GM12878 (cell line): Measurements from ENCODE around the gene UQCC2. TPM values are rescaled to one million over a fixed set of nuclear protein-coding genes. Genes with fewer than 3 reads are reported as not detected.

Experiments
- ATAC-seq: fragments of 200-7000 bp; cut with Tn5 transposase; 3 replicates; pipeline ENCODE4 v1.9.1; 2020; ENCODE audit warnings: mild to moderate bottlenecking, moderate library complexity
- BruUV-seq: library from RNA; stranded (reverse); fragments of 400-500 nt; replicated peaks from 2 replicates; lab custom pipeline; 2021; lab: Mats Ljungman, UMichigan
- CTCF ChIA-PET: fragments of 300-600 bp; sonication (Branson Sonifier 250); formaldehyde crosslinking; extraction: SDS; loops from one replicate; lab custom pipeline; 2021; ENCODE audit warnings: inconsistent platforms; lab: Yijun Ruan, JAX
- POLR2A ChIA-PET: fragments of 350-600 bp; formaldehyde crosslinking; extraction: SDS; loops from one replicate; lab custom pipeline; 2021; ENCODE audit warnings: inconsistent platforms; lab: Charles Lee
- RAD21 ChIA-PET: fragments of 300-600 bp; sonication (Branson Sonifier 250); formaldehyde crosslinking; loops from one replicate; lab custom pipeline; 2023; ENCODE audit warnings: antibody characterized with exemption; ENCODE audit not compliant: unreplicated experiment; lab: Charles Lee
- SMC1A ChIA-PET: fragments of 300-600 bp; sonication (Branson Sonifier 250); formaldehyde crosslinking; loops from one replicate; lab custom pipeline; 2023; ENCODE audit not compliant: unreplicated experiment, uncharacterized antibody; lab: Charles Lee
- DNase-seq: peaks from one replicate; pipeline ENCODE4 v3.0.0-alpha.2; 2011; ENCODE audit warnings: low read depth, low spot score
- FAIRE-seq: peaks from 3 replicates; lab custom pipeline; 2011; peaks lifted over from hg19 to GRCh38; lab: Jason Lieb, UNC
- H2AFZ ChIP-seq: 2 replicates; pipeline ENCODE4 v1.6.0; 2011; ENCODE audit warnings: low read depth, low read length, control low read depth; ENCODE audit not compliant: control insufficient read depth
- H3K27ac ChIP-seq: 2 replicates; pipeline ENCODE4 v1.5.1; 2011; ENCODE audit warnings: control low read depth; ENCODE audit not compliant: control insufficient read depth, insufficient read depth
- H3K27me3 ChIP-seq, 2 experiments: replicated peaks in 1 of 2; 2 replicates each; pipeline versions ENCODE4 v1.6.0 to v1.6.1; 2011; ENCODE audit warnings: low read length in 1 of 2; ENCODE audit not compliant: control insufficient read depth in 2 of 2, insufficient read depth in 2 of 2
- H3K36me3 ChIP-seq, 2 experiments: 2 replicates each; pipeline ENCODE4 v1.5.1; 2011; ENCODE audit warnings: low read length in 1 of 2; ENCODE audit not compliant: control insufficient read depth in 2 of 2, insufficient read depth in 2 of 2
- H3K4me1 ChIP-seq: 2 replicates; pipeline ENCODE4 v1.6.1; 2011; ENCODE audit warnings: mild to moderate bottlenecking, low read length, moderate library complexity, mixed read lengths; ENCODE audit not compliant: control insufficient read depth, insufficient read depth
- H3K4me2 ChIP-seq: 2 replicates; pipeline ENCODE4 v1.6.0; 2011; ENCODE audit warnings: control low read depth; ENCODE audit not compliant: control insufficient read depth, insufficient read depth
- H3K4me3 ChIP-seq: fragments of 200-600 bp; sonication (generic); 2 replicates; pipeline ENCODE4 v1.5.1; 2016
- H3K79me2 ChIP-seq: 2 replicates; pipeline ENCODE4 v1.6.0; 2011; ENCODE audit warnings: low read length; ENCODE audit not compliant: control insufficient read depth, insufficient read depth
- H3K9ac ChIP-seq: 2 replicates; pipeline ENCODE4 v1.8.0; 2011; ENCODE audit warnings: low read length, control low read depth, mixed read lengths; ENCODE audit not compliant: control insufficient read depth, insufficient read depth
- H3K9me3 ChIP-seq: replicated peaks from 3 replicates; pipeline ENCODE4 v1.5.1; 2011; ENCODE audit warnings: mild to moderate bottlenecking, low read length; ENCODE audit not compliant: control insufficient read depth, insufficient read depth
- H4K20me1 ChIP-seq: 2 replicates; pipeline ENCODE4 v1.6.0; 2011; ENCODE audit not compliant: control insufficient read depth, insufficient read depth
- BCL11A ChIP-seq: IDR thresholded peaks from 2 replicates; pipeline ENCODE4 v1.6.1; 2011; ENCODE audit warnings: low read depth, low read length
- HCFC1 ChIP-seq: fragments of 150-350 bp; IDR thresholded peaks from 2 replicates; pipeline ENCODE4 v1.6.1; 2014; ENCODE audit warnings: low read length
- NBN ChIP-seq: fragments of 450-650 bp; IDR thresholded peaks from 2 replicates; pipeline ENCODE4 v1.6.1; 2016
- SMC3 ChIP-seq: IDR thresholded peaks from 2 replicates; pipeline ENCODE4 v1.6.1; 2011; ENCODE audit warnings: low read length, improper control_type of control experiment, borderline replicate concordance
- WGBS: methylation state at CpG from one replicate; pipeline ENCODE4 v1.1.6; 2016; ENCODE audit warnings: low lambda C conversion rate; ENCODE audit not compliant: insufficient replicate concordance, insufficient coverage; ENCODE audit errors: missing lambda C conversion rate; 5-methylcytosine and 5-hydroxymethylcytosine counted together
- in situ Hi-C: fragments of 300-500 bp; cut with MboI; formaldehyde crosslinking; loops from 9 replicates; pipeline ENCODE4 v1.14.3; 2018; ENCODE audit warnings: mixed read lengths
- intact Hi-C: fragments of 100-400 bp; cut with micrococcal nuclease; formaldehyde crosslinking; loops from one replicate; pipeline ENCODE4 v1.14.2; 2022; ENCODE audit not compliant: unreplicated experiment
- polyA plus RNA-seq, 11 experiments: library from polyadenylated mRNA; depleted of rRNA in 4 of 11; unstranded in 6 of 11; stranded (reverse) in 5 of 11; fragments of >200 nt; fragmentation: Nextera tagmentation in 4 of 11; fragmentation: Illumina TruSeq in 1 of 11; extraction: Ambion mirVana in 4 of 11; extraction: Trizol in 1 of 11; gene quantifications; 1 replicate in 1 of 11; 2 replicates in 10 of 11; pipeline versions ENCODE4 v1.2.1 to v1.2.3, GENCODE V29; 2011 to 2016; ENCODE audit warnings: inconsistent platforms in 2 of 11, missing spikeins in 2 of 11, low read depth in 1 of 11
- total RNA-seq, 4 experiments: library from RNA; depleted of rRNA in 3 of 4; stranded (reverse); fragments of >200 nt in 3 of 4; fragmentation: Illumina TruSeq in 1 of 4; extraction: Trizol in 1 of 4; gene quantifications; 2 replicates each; pipeline versions ENCODE4 v1.2.1 to v1.2.3, GENCODE V29; 2013 to 2021
- TF ChIP-seq, protein P1 (sequence below): fragments of 450-650 bp; conservative IDR thresholded peaks from 2 replicates; pipeline ENCODE4 v1.6.1; 2017; ENCODE audit warnings: mild to moderate bottlenecking, moderate library complexity
- TF ChIP-seq, protein P2 (sequence below): fragments of 450-650 bp; formaldehyde crosslinking; IDR thresholded peaks from 2 replicates; pipeline ENCODE4 v1.4.0; 2022; ENCODE audit warnings: mild to moderate bottlenecking, moderate library complexity
- TF ChIP-seq, protein P3 (sequence below): fragments of 450-650 bp; formaldehyde crosslinking; IDR thresholded peaks from 2 replicates; pipeline ENCODE4 v1.4.0; 2020; ENCODE audit warnings: mild to moderate bottlenecking, moderate library complexity
- TF ChIP-seq, protein P4 (sequence below): fragments of 450-650 bp; IDR thresholded peaks from 2 replicates; pipeline ENCODE4 v1.6.1; 2017; ENCODE audit warnings: low read depth, mild to moderate bottlenecking, moderate library complexity
- TF ChIP-seq, protein P5 (sequence below): fragments of 450-650 bp; IDR thresholded peaks from 2 replicates; pipeline ENCODE4 v1.6.1; 2016; ENCODE audit warnings: mild to moderate bottlenecking
- TF ChIP-seq, protein P6 (sequence below): fragments of 450-650 bp; IDR thresholded peaks from 2 replicates; pipeline ENCODE4 v1.6.1; 2017; ENCODE audit warnings: mild to moderate bottlenecking

The UQCC2 gene
- total and polyA plus RNA-seq, 10 of the 15 experiments (the other 5 are each of a cell fraction or from before 2014, with no cell fraction given), result 40.6 to 478 (median 71.2) TPM

DNA sequence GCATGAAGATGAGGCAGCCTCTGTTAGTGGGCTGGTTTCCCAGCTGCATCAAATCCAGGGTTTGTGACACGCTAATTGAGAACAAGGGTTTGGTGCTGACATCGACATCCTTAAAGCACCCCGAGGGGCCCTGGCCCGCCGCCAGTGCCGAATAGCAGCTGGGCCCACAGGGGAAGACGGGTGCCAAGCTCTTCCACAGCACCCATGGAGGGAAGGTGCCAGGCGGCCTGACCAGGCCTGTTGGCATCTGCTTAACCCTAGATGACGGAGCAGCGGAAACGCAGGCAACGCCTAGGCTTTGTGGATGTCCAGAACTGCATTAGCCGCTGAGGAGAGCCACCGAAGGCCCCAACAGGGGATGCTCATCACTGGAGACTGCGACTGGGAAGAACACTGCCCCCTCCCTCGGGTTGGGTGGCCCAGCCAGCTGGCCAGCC is 16.0 kb downstream of the UQCC2 start:
- Histone ChIP-seq H3K9me3 (no peaks in the 10 kb centered on the region), H3K36me3 (peaks cover 33 to 40% of the 10 kb centered on the region in 2 experiments), H3K4me1 (peaks cover 34% of the 10 kb centered on the region), H2AFZ (no peak overlapping the region), H3K4me3 (no peak overlapping the region), H3K4me2 (no peak overlapping the region), H3K27me3 (no peaks in the 10 kb centered on the region), H3K79me2 (no peaks in the 10 kb centered on the region), H3K9ac (no peak overlapping the region), H3K27ac (no peak overlapping the region), H4K20me1 (no peaks in the 10 kb centered on the region)
- no TSS peak for BruUV-seq
- intact Hi-C loops, result no loop called here
- ATAC-seq, result no peak
- WGBS, result 88% methylated on average over 14 of the region's 16 CpGs
- DNase-seq, result no peak
- ChIA-PET RAD21 (no interaction called here), CTCF (interaction anchor here (2.4 kb wide), 1 partner anchor 105 kb away, joined by 6 read pairs; no protein-coding TSS in a partner anchor), SMC1A (interaction anchor here (1.1 kb wide), 1 partner anchor 105 kb away, joined by 3 read pairs; no protein-coding TSS in a partner anchor), POLR2A (no interaction called here)
- FAIRE-seq, result no peak
- in situ Hi-C loops, result no loop called here
- no peak for TF ChIP-seq SMC3
- TF ChIP-seq, protein P1, sequence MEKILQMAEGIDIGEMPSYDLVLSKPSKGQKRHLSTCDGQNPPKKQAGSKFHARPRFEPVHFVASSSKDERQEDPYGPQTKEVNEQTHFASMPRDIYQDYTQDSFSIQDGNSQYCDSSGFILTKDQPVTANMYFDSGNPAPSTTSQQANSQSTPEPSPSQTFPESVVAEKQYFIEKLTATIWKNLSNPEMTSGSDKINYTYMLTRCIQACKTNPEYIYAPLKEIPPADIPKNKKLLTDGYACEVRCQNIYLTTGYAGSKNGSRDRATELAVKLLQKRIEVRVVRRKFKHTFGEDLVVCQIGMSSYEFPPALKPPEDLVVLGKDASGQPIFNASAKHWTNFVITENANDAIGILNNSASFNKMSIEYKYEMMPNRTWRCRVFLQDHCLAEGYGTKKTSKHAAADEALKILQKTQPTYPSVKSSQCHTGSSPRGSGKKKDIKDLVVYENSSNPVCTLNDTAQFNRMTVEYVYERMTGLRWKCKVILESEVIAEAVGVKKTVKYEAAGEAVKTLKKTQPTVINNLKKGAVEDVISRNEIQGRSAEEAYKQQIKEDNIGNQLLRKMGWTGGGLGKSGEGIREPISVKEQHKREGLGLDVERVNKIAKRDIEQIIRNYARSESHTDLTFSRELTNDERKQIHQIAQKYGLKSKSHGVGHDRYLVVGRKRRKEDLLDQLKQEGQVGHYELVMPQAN, result no peak
- TF ChIP-seq, protein P2, sequence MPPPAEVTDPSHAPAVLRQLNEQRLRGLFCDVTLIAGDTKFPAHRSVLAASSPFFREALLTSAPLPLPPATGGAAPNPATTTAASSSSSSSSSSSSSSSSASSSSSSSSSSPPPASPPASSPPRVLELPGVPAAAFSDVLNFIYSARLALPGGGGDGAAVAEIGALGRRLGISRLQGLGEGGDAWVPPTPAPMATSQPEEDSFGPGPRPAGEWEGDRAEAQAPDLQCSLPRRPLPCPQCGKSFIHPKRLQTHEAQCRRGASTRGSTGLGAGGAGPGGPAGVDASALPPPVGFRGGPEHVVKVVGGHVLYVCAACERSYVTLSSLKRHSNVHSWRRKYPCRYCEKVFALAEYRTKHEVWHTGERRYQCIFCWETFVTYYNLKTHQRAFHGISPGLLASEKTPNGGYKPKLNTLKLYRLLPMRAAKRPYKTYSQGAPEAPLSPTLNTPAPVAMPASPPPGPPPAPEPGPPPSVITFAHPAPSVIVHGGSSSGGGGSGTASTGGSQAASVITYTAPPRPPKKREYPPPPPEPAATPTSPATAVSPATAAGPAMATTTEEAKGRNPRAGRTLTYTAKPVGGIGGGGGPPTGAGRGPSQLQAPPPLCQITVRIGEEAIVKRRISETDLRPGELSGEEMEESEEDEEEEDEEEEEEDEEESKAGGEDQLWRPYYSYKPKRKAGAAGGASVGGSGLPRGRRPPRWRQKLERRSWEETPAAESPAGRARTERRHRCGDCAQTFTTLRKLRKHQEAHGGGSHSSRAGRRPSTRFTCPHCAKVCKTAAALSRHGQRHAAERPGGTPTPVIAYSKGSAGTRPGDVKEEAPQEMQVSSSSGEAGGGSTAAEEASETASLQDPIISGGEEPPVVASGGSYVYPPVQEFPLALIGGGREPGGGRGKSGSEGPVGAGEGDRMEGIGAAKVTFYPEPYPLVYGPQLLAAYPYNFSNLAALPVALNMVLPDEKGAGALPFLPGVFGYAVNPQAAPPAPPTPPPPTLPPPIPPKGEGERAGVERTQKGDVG (CRISPR knock-in tag), result no peak
- TF ChIP-seq, protein P3, sequence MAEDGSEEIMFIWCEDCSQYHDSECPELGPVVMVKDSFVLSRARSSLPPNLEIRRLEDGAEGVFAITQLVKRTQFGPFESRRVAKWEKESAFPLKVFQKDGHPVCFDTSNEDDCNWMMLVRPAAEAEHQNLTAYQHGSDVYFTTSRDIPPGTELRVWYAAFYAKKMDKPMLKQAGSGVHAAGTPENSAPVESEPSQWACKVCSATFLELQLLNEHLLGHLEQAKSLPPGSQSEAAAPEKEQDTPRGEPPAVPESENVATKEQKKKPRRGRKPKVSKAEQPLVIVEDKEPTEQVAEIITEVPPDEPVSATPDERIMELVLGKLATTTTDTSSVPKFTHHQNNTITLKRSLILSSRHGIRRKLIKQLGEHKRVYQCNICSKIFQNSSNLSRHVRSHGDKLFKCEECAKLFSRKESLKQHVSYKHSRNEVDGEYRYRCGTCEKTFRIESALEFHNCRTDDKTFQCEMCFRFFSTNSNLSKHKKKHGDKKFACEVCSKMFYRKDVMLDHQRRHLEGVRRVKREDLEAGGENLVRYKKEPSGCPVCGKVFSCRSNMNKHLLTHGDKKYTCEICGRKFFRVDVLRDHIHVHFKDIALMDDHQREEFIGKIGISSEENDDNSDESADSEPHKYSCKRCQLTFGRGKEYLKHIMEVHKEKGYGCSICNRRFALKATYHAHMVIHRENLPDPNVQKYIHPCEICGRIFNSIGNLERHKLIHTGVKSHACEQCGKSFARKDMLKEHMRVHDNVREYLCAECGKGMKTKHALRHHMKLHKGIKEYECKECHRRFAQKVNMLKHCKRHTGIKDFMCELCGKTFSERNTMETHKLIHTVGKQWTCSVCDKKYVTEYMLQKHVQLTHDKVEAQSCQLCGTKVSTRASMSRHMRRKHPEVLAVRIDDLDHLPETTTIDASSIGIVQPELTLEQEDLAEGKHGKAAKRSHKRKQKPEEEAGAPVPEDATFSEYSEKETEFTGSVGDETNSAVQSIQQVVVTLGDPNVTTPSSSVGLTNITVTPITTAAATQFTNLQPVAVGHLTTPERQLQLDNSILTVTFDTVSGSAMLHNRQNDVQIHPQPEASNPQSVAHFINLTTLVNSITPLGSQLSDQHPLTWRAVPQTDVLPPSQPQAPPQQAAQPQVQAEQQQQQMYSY (CRISPR knock-in tag), result no peak
- TF ChIP-seq HCFC1, result no peak
- TF ChIP-seq, protein P4, sequence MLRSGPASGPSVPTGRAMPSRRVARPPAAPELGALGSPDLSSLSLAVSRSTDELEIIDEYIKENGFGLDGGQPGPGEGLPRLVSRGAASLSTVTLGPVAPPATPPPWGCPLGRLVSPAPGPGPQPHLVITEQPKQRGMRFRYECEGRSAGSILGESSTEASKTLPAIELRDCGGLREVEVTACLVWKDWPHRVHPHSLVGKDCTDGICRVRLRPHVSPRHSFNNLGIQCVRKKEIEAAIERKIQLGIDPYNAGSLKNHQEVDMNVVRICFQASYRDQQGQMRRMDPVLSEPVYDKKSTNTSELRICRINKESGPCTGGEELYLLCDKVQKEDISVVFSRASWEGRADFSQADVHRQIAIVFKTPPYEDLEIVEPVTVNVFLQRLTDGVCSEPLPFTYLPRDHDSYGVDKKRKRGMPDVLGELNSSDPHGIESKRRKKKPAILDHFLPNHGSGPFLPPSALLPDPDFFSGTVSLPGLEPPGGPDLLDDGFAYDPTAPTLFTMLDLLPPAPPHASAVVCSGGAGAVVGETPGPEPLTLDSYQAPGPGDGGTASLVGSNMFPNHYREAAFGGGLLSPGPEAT, result no peak
- no peak for TF ChIP-seq BCL11A
- TF ChIP-seq NBN, result no peak
- TF ChIP-seq, protein P5, sequence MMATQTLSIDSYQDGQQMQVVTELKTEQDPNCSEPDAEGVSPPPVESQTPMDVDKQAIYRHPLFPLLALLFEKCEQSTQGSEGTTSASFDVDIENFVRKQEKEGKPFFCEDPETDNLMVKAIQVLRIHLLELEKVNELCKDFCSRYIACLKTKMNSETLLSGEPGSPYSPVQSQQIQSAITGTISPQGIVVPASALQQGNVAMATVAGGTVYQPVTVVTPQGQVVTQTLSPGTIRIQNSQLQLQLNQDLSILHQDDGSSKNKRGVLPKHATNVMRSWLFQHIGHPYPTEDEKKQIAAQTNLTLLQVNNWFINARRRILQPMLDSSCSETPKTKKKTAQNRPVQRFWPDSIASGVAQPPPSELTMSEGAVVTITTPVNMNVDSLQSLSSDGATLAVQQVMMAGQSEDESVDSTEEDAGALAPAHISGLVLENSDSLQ, result no peak
- TF ChIP-seq, protein P6, sequence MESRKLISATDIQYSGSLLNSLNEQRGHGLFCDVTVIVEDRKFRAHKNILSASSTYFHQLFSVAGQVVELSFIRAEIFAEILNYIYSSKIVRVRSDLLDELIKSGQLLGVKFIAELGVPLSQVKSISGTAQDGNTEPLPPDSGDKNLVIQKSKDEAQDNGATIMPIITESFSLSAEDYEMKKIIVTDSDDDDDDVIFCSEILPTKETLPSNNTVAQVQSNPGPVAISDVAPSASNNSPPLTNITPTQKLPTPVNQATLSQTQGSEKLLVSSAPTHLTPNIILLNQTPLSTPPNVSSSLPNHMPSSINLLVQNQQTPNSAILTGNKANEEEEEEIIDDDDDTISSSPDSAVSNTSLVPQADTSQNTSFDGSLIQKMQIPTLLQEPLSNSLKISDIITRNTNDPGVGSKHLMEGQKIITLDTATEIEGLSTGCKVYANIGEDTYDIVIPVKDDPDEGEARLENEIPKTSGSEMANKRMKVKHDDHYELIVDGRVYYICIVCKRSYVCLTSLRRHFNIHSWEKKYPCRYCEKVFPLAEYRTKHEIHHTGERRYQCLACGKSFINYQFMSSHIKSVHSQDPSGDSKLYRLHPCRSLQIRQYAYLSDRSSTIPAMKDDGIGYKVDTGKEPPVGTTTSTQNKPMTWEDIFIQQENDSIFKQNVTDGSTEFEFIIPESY, result no peak
